Activated naive CD8-positive, alpha-beta T cell treated with anti-CD3 and anti-CD28 coated beads, Interleukin-2, amount 50 U/mL, for 24 hours (primary cell): Measurements from ENCODE around the gene YY1.

ENCODE experiments used
- ATAC-seq: fragments of 150-1000 bp; cut with Tn5 transposase; one replicate; pipeline ENCODE4 v1.10.0; 2021
- DNase-seq: peaks from one replicate; pipeline ENCODE4 v3.0.0; 2021
- H3K27ac Mint-ChIP-seq: one replicate; pipeline ENCODE4 v1.8.0; 2021; ENCODE audit warnings: mild to moderate bottlenecking, mixed read lengths
- H3K27me3 Mint-ChIP-seq: one replicate; pipeline ENCODE4 v1.8.0; 2021; ENCODE audit warnings: mixed read lengths
- H3K36me3 Mint-ChIP-seq: one replicate; pipeline ENCODE4 v1.8.0; 2021; ENCODE audit warnings: low read depth, mixed read lengths
- H3K4me1 Mint-ChIP-seq: one replicate; pipeline ENCODE4 v1.8.0; 2021; ENCODE audit warnings: mixed read lengths
- H3K4me3 Mint-ChIP-seq: one replicate; pipeline ENCODE4 v1.8.0; 2021; ENCODE audit warnings: mild to moderate bottlenecking, moderate library complexity, mixed read lengths
- H3K9me3 Mint-ChIP-seq: one replicate; pipeline ENCODE4 v1.8.0; 2021; ENCODE audit warnings: mixed read lengths

Gene YY1

DNA sequence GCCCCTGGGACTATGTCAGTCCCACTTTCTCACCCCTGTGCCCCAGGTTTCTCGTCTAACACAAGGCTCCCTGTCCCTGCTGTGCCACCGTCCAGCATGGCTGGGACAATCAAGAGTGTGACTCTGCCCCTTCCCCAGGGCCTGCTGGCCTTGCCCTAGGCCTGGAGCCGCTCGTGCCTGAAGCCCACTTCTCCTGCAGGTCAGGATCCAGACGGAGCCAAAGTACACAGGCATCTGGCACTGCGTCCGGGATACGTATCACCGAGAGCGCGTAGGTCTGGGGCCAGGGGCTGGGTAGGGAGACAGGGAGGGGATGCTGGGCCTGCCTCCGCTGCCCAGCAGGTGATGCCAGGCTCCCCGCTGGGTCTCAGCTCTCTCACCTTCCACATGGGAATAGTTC is 87.0 kb downstream of the YY1 start:
- no peak for DNase-seq
- H3K9me3 Mint-ChIP-seq: no peaks in the 10 kb centered on the region

GRCh38 chr14:100327128-100327527 is 88.2 kb downstream of the YY1 start:
- Mint-ChIP-seq H3K9me3 (no peaks in the 10 kb centered on the region), H3K4me3 (no peak overlapping the region), H3K27ac (no peak overlapping the region), H3K27me3 (no peaks in the 10 kb centered on the region), H3K4me1 (no peaks in the 10 kb centered on the region), H3K36me3 (peaks cover 3% of the 10 kb centered on the region)
- ATAC-seq (no peak), DNase-seq (no peak)

More for the DNA sequence above, 87.0 kb downstream of the YY1 start:
- H3K27me3 Mint-ChIP-seq: no peaks in the 10 kb centered on the region
- no peak overlapping the region for H3K27ac Mint-ChIP-seq
- ATAC-seq: no peak
- H3K36me3 Mint-ChIP-seq: no peaks in the 10 kb centered on the region
- no peaks in the 10 kb centered on the region for H3K4me1 Mint-ChIP-seq
- H3K4me3 Mint-ChIP-seq: no peak overlapping the region

- H3K4me1 Mint-ChIP-seq: no peaks in the 10 kb centered on the region
- H3K9me3 Mint-ChIP-seq: no peaks in the 10 kb centered on the region
- ATAC-seq (no peak), DNase-seq (no peak)
- no peaks in the 10 kb centered on the region for H3K27me3 Mint-ChIP-seq
- no peak overlapping the region for H3K4me3 Mint-ChIP-seq
- no peak overlapping the region for H3K27ac Mint-ChIP-seq
- H3K36me3 Mint-ChIP-seq: peaks cover 7% of the 10 kb centered on the region
Measured at GRCh38 chr14:100328495-100329163, 89.7 kb downstream of the YY1 start.

DNA sequence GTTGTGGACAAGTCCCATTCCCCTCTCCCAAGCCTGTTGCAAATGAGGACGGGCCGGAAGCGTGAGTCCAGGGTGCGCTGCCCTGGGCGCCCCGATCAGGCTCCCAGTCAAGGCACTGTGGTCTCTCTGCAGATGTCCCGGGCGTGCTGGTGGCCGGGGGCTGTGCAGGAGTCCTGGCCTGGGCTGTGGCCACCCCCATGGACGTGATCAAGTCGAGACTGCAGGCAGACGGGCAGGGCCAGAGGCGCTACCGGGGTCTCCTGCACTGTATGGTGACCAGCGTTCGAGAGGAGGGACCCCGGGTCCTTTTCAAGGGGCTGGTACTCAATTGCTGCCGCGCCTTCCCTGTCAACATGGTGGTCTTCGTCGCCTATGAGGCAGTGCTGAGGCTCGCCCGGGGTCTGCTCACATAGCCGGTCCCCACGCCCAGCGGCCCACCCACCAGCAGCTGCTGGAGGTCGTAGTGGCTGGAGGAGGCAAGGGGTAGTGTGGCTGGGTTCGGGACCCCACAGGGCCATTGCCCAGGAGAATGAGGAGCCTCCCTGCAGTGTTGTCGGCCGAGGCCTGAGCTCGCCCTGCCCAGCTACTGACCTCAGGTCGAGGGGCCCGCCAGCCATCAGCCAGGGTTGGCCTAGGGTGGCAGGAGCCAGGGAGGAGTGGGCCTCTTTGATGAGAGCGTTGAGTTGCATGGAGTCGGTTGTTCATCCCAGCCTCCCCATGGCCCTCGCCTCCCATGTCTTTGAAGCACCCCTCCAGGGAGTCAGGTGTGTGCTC is 90.5 kb downstream of the YY1 start:
- ATAC-seq: no peak
- no peak overlapping the region for H3K27ac Mint-ChIP-seq
- no peak for DNase-seq
- H3K4me1 Mint-ChIP-seq: no peaks in the 10 kb centered on the region
- H3K4me3 Mint-ChIP-seq: no peak overlapping the region
- peaks cover 12% of the 10 kb centered on the region for H3K36me3 Mint-ChIP-seq
- H3K9me3 Mint-ChIP-seq: no peaks in the 10 kb centered on the region
- no peaks in the 10 kb centered on the region for H3K27me3 Mint-ChIP-seq

GRCh38 chr14:100330007-100330344 is 91.0 kb downstream of the YY1 start:
- H3K4me3 Mint-ChIP-seq: no peak overlapping the region
- ATAC-seq: no peak
- H3K27ac Mint-ChIP-seq: no peak overlapping the region
- H3K27me3 Mint-ChIP-seq: no peaks in the 10 kb centered on the region
- DNase-seq: no peak
- no peaks in the 10 kb centered on the region for H3K9me3 Mint-ChIP-seq
- peaks cover 17% of the 10 kb centered on the region for H3K36me3 Mint-ChIP-seq
- H3K4me1 Mint-ChIP-seq: no peaks in the 10 kb centered on the region

DNA sequence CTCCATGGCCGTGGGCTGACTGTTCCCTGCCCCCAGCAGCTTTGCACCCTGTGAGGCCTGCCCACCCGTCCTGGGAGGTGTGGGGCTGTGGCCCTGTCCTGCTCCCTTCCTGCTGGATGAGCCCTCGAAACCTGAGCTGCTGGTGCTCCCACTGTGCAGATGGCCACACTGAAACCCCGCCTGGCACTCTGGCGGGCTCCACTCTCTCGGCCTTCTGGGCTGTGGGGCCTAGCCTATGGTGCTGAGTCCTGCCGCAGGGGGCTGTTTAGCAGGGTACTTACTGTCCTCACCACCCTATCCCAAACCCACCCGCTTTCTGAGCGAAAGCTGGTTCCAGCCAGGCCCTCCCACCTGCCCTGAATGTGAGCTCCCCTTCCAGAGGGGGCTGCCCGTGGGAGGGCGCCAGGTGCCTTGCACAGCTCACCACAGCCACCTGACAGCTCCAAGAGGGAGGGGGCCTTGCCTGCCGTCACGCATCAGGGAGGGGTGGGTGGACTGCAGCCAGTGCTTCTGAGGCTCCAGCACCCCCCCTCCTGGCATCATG is 91.5 kb downstream of the YY1 start:
- H3K4me1 Mint-ChIP-seq: no peaks in the 10 kb centered on the region
- H3K9me3 Mint-ChIP-seq: no peaks in the 10 kb centered on the region
- H3K27ac Mint-ChIP-seq: no peak overlapping the region
- no peak overlapping the region for H3K4me3 Mint-ChIP-seq
- H3K36me3 Mint-ChIP-seq: peaks cover 20% of the 10 kb centered on the region
- no peak for DNase-seq
- no peak for ATAC-seq
- no peaks in the 10 kb centered on the region for H3K27me3 Mint-ChIP-seq

DNA sequence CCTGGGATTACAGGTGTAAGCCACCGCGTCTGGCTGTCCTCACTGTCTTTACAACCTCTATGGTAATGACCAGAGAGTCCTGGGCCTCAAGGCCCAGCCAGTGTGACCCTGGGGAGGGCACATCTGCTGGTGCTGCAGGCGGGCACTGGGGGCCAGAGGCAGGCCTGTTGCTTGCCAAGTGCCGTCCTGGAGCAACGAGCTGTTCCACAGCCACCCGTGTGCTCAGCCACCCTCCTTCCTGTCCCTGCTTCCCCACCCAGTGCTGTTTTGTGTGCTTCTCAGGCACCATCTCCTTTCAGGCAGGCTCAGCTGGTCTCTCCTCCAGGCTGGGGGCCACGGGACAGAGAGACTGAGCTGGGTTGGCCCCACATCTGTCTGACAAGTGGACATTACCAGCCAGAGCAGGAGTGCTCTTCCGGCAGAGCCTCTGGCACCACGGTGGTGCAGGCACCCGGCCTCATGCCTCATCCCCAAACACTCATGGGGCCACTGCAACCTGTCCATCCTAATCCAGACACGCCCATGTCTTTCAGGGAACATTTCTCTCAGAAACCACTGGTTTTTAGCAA is 93.2 kb downstream of the YY1 start:
- Mint-ChIP-seq H3K27me3 (no peaks in the 10 kb centered on the region), H3K27ac (no peak overlapping the region), H3K4me3 (no peak overlapping the region), H3K9me3 (no peaks in the 10 kb centered on the region), H3K4me1 (peaks cover 2% of the 10 kb centered on the region), H3K36me3 (peaks cover 34% of the 10 kb centered on the region)
- no peak for DNase-seq
- ATAC-seq: no peak
